GM19035 (cell line): ENCODE measurements around the gene AMIGO2.
A peak's percentile ranks its signal among the peaks of the same experiment; 100 is the strongest.
"Not testable (repeated sequence)": the region's sequence is repeated elsewhere in the genome, so short reads cannot be mapped to it uniquely, and the experiment has no call there.

ENCODE experiments used
- ATAC-seq: cut with Tn5 transposase; IDR thresholded peaks from one replicate; pipeline ENCODE4 v1.9.1; 2021; ENCODE audit not compliant: unreplicated experiment

The AMIGO2 gene, protein sequence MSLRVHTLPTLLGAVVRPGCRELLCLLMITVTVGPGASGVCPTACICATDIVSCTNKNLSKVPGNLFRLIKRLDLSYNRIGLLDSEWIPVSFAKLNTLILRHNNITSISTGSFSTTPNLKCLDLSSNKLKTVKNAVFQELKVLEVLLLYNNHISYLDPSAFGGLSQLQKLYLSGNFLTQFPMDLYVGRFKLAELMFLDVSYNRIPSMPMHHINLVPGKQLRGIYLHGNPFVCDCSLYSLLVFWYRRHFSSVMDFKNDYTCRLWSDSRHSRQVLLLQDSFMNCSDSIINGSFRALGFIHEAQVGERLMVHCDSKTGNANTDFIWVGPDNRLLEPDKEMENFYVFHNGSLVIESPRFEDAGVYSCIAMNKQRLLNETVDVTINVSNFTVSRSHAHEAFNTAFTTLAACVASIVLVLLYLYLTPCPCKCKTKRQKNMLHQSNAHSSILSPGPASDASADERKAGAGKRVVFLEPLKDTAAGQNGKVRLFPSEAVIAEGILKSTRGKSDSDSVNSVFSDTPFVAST

DNA sequence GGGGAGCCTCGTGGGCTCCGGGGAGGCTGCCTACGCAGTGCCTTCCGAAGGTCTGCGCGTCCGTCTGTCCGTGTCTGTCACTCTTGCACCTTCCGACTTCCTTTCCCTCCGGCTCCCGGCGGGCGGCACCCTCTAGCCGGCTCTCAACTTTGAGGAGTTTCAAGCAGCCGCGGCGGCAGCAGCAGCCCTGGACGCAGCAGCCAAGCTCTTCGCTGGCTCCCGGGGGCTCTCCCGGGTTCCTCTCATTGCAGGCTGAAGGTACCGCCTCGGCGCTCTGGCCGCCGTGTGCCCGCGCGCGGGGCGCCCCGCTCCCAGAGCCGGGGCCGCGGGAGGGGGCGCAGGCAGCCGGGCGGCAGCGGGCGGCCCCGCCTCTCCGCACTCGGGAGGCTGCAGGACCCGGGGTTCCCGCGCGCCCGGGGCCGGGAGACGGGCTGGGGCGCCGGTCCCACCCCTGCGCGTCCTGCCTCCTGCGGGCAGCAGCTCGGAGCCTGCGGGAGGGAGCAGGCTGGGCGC lies at the start of gene AMIGO2, which contains the start of gene PCED1B:
Gene AMIGO2, minus strand, starts transcription at position 492 of the 513 bp plus-strand sequence. CDS start 957 bp downstream, outside the sequence.
Gene PCED1B, plus strand, starts transcription at position 154 of the 513 bp plus-strand sequence. CDS start 155,443 bp downstream, outside the sequence.
- ATAC-seq = peak; percentile 75

- no peak for ATAC-seq
These were observed 46.5 kb upstream of the AMIGO2 start for GRCh38 chr12:47126246-47126645.

- ATAC-seq = no peak
These were observed 44.7 kb upstream of the AMIGO2 start for GRCh38 chr12:47124451-47124850.

GRCh38 chr12:47123730-47124129 lies 44.0 kb upstream of the AMIGO2 start:
- no peak for ATAC-seq

GRCh38 chr12:47122602-47123001 lies 42.8 kb upstream of the AMIGO2 start:
- no peak for ATAC-seq

- ATAC-seq = no peak
These were observed 41.4 kb upstream of the AMIGO2 start for GRCh38 chr12:47121146-47121545.

GRCh38 chr12:47120736-47121135 lies 41.0 kb upstream of the AMIGO2 start:
- no peak for ATAC-seq

DNA sequence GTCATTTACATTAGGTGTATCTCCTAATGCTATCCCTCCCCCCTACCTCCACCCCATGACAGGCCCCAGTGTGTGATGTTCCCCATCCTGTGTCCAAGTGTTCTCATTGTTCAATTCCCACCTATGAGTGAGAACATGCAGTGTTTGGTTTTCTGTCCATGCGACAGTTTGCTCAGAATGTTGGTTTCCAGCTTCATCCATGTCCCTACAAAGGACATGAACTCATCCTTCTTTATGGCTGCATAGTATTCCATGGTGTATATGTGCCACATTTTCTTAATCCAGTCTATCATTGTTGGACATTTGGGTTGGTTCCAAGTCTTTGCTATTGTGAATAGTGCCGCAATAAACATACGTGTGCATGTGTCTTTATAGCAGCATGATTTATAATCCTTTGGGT lies 37.5 kb upstream of the AMIGO2 start:
- ATAC-seq = not testable (repeated sequence)

DNA sequence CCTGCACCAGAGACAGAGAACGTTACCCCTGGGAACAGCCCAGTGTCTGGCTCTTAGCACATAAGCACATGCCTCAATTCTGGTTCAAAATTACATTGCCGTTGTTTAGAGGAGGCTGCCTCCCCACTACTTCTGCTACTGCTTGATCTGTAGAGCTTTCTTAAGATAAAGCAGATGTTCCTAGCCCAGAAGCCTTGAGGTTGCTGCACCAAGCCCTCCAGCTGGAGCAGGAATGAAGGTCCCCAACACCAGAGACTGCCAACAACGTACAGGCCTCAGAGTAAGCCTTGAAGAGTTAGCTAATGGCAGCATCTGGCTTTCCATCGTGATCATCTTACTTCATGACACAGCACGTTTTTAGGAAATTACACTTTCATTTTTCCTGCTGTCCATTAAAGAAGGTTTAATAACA lies 34.7 kb upstream of the AMIGO2 start:
- ATAC-seq = no peak

DNA sequence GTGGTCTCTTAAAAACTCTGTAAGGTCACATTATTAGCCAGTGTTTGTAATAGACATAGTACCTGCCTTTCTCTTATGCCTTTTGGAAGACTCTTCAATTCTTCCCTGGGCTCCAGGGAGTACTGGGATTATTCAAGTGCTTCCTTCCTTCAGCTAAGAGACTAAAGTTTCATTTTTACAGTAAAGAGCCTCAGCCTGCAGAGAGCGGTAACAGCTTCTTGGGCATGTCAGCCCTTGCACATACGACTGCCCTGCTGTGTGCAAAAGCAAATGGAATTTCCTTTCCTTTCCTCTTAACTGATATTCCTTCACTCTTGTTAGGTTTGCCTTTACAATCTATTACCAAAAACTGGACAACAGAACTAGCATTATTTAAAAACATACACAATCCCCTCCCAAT lies 32.9 kb upstream of the AMIGO2 start:
- no peak for ATAC-seq

- no peak for ATAC-seq
These were observed 32.1 kb upstream of the AMIGO2 start for GRCh38 chr12:47111854-47112253.

DNA sequence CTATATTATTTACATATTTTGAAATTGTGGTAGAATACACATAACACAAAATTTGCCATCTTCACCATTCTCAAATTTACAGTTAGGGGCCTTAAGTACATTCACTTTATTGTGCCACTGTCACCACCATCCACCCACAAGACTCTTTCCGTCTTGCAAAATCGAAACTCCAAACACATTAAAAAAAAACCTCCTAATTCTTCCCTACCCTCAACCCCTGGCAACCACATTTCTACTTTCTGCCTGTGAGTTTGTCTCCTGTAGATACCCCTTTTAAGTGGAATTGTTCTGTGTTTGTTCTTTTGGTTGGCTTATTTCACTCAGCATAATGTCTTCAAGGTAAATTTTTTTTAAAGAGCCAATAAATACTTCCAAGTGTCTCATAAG lies 31.6 kb upstream of the AMIGO2 start:
- ATAC-seq = no peak

DNA sequence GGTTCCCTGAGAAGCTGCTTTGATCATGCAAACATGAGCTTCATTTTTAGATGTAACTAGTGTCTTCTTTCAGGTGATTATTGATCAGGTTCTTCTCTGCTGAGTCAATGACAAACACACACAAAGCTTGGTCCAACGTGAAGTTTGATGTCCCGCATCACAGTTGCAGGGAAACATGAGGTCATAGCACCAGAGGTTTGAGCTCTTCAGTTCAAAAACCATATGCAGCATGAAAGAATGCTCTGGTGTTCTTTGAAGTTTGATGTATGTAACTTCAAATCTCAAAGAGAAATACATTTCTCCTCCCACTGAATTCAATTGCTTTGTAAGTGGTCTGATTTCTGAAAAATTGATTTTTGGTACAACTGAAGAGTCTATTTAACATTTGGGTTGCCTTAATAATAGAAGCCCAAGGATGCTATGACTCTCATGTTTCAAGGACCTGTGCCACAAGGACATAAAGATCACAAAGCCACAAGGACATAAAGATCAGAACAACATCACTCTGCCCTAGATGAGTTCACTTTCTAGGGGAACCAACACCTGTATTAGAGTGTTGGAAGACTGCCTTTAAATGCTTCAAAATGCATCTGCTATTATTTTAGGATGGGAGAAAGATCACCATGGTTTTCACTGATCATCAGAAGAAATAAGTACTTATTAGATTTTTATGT lies 31.1 kb upstream of the AMIGO2 start:
- no peak for ATAC-seq

GRCh38 chr12:47110011-47110541 lies 30.3 kb upstream of the AMIGO2 start:
- ATAC-seq = no peak

GRCh38 chr12:47107926-47108325 lies 28.2 kb upstream of the AMIGO2 start:
- no peak for ATAC-seq

DNA sequence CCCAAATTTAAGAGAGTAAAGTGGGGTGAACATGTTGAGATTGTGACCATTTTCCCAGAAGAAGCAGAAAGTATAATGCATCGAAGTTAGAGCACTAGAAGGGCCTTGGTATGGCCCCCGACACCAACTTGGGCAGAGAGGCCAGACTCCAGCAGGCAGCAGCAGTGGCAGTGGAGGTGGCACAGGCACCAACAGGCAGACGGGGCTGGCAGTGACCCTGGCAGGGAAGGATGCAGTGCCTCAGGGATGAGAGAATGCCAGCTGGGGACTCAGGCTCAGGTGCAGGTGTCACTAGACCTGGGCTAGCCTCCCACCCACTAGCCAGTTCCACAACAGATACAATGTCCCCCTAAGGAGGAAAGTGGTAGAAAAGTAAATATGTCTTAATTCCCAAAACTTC lies 27.7 kb upstream of the AMIGO2 start:
- no peak for ATAC-seq

GRCh38 chr12:47105914-47106674 lies 26.3 kb upstream of the AMIGO2 start:
- no peak for ATAC-seq

- no peak for ATAC-seq
These were observed 23.3 kb upstream of the AMIGO2 start for GRCh38 chr12:47102845-47103651.

DNA sequence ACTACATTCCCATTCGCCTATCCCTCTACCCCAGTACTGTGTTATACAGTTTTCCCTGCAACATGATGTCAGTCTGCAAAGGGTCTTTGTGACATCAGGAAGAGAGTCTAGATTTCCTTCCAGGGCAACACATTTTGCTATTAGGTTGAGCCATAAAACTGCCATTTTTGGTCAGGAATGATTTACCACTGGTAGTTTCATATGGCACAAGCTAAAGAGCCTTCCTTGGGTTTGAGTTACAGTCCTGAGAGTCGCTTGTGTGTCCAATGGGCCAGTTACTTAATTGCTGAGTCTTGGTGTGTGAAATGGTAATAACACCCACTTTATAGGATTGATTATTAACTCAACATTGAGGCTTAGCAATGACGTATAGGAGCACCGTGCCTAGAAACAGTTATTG lies 22.6 kb upstream of the AMIGO2 start:
- no peak for ATAC-seq

DNA sequence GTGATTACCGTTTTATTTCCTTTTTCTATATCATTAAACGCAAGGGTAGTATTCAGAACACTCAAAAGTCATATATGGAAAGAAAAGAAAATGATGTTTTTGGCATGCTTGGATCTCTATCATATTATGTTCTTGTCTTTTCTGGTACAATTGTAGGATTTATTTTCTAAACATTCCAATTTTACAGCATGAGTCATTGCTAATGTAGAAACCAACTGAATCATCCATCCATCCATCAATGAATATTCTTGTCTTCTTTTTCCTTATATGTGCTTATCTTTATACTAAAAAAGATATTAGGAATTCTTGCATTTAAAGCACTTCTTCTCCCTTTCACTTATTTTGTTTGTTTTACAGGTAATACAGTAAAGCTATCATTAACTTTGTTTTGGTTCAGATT lies 20.4 kb upstream of the AMIGO2 start:
- ATAC-seq = no peak
